ENCODE results near the gene LAMA5.

Gene LAMA5

DNA sequence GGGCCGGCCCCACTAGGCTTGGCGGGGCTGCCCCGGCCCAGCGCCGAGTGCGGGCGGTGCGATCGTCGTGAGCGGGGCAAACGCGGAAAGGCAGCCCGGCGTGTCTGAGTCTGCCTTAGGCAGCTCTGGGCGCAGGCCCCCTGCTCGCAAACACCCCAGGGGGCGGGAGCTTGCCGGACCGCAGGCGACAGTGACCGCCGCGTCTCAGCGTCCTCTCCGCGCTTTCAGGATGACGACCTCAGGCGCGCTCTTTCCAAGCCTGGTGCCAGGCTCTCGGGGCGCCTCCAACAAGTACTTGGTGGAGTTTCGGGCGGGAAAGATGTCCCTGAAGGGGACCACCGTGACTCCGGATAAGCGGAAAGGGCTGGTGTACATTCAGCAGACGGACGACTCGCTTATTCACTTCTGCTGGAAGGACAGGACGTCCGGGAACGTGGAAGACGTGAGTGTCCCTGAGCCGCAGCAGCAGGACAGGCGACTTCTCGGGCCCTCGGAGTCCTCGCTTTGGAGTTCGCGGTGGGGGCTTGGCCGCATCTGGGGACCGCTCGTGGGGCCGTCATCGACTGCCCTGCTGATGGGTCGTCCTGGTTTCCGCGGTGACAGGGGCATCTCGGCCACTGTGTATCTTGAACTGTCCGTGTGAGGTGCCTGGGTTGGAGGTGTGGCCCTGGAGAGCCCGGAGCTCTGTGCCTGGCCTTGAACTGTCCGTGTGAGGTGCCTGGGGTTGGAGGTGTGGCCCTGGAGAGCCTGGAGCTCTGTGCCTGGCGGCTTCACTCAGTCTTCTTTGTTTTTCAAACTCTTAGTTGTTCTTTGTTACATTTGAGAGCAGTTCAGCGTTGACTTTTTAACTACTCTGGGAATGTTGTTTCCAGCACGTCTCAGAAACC, 63.5 kb downstream of the LAMA5 start:
- in situ Hi-C loops (cut with HindIII; ENCODE audit: low sequenced_read_pairs) = no loop called here
- no peak for DNase-seq (ENCODE audit: low read depth)
- peak overlapping the region; percentile 70 for H3K4me3 ChIP-seq (ENCODE audit: low read depth, low read length)
- TF ChIP-seq, protein P1, sequence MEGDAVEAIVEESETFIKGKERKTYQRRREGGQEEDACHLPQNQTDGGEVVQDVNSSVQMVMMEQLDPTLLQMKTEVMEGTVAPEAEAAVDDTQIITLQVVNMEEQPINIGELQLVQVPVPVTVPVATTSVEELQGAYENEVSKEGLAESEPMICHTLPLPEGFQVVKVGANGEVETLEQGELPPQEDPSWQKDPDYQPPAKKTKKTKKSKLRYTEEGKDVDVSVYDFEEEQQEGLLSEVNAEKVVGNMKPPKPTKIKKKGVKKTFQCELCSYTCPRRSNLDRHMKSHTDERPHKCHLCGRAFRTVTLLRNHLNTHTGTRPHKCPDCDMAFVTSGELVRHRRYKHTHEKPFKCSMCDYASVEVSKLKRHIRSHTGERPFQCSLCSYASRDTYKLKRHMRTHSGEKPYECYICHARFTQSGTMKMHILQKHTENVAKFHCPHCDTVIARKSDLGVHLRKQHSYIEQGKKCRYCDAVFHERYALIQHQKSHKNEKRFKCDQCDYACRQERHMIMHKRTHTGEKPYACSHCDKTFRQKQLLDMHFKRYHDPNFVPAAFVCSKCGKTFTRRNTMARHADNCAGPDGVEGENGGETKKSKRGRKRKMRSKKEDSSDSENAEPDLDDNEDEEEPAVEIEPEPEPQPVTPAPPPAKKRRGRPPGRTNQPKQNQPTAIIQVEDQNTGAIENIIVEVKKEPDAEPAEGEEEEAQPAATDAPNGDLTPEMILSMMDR (IDR thresholded peaks at IDR 0.05; ENCODE audit: low read depth, low read length, missing control alignments) = no peak

DNA sequence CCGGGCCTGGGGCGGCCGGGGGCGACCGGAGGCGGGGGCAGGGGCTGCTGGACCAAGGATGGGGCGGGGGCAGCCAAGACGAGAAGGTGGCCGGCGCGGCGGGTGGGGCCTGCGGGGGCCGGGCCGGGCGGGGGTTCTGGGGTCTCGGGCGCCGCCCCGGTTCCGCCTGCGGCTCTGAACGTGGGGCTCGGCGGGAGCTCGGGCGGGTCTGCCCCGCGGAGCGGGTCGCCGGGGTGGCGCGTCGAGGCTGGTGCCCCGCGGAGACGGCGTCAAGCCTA, 64.1 kb downstream of the LAMA5 start:
- TF ChIP-seq, protein P1 (IDR thresholded peaks at IDR 0.05; ENCODE audit: low read depth, low read length, missing control alignments) = no peak
- DNase-seq (ENCODE audit: low read depth) = no peak
- H3K4me3 ChIP-seq (ENCODE audit: low read depth, low read length) = peak overlapping the region; percentile 70
- in situ Hi-C loops (cut with HindIII; ENCODE audit: low sequenced_read_pairs) = no loop called here

DNA sequence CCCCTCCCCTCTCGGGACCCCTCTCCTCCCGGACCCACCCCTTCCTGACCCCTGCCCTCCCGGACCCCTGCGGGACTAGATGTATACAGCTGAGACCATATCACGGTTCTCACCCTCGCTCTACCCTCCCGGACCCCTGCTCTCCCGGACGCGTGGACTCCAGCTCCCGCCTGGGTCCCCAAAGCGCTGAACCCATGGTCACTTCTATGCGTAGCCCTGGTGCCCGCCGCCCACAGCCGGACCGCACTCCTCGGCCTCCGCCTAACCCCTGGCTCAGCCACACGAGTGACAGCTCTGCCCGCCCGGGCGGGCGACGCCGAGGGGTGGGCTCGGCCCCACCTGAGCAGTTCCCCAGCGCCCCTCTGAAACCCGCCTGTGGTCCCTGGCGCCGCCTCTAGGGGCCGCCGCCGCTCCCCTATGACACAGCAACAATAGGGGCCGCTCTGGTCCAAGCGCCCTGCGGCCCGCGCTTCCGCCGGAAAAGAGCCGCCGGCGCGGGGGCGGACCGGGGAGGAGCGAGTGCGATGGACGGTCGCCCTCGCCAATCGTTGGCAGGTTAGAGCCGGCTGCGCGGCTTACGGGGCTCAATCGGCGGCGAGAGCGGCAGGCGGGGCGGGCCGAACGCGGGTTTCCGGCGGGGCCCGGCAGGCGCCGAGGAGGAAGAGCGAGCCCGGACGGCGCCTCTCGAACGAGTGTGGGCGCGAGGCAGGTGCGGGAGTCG, 64.6 kb downstream of the LAMA5 start, which contains the start of gene ADRM1:
Gene ADRM1, plus strand, starts transcription at position 657 of the 721 bp plus-strand sequence. CDS start 572 bp downstream, outside the sequence.
- TF ChIP-seq, protein P1 (IDR thresholded peaks at IDR 0.05; ENCODE audit: low read depth, low read length, missing control alignments) = peak; percentile 85
- in situ Hi-C loops (cut with HindIII; ENCODE audit: low sequenced_read_pairs) = no loop called here
- DNase-seq (ENCODE audit: low read depth) = peak; percentile 89
- peak within 1 kb of the TSS; percentile 70 for H3K4me3 ChIP-seq (ENCODE audit: low read depth, low read length)

DNA sequence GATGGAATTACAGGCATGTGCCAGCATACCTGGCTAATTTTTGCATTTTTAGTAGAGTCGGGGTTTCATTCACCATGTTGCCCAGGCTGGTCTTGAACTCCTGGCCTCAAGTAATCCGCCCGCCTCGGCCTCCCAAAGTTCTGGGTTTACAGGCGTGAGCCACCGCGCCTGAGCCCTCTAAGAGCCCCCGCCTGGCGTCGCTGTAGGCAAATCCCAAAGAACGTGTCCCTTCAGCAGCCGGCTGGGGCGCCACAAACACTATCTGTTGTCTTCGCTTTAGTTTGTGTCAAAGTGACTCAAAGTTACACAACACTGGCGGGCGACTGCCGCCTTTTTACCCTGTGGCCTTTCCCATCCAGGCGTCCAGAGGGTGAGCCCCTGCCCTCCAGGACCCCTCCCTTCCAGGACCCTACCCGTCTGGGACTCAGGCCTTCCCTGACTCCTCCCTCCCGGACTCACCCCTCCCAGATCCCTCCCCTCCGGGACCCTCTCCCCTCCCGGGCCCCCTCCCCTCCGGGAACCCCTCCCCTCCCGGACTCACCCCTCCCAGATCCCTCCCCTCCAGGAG, 65.3 kb downstream of the LAMA5 start:
- in situ Hi-C loops (cut with HindIII; ENCODE audit: low sequenced_read_pairs) = no loop called here
- H3K4me3 ChIP-seq (ENCODE audit: low read depth, low read length) = peak overlapping the region; percentile 70

DNA sequence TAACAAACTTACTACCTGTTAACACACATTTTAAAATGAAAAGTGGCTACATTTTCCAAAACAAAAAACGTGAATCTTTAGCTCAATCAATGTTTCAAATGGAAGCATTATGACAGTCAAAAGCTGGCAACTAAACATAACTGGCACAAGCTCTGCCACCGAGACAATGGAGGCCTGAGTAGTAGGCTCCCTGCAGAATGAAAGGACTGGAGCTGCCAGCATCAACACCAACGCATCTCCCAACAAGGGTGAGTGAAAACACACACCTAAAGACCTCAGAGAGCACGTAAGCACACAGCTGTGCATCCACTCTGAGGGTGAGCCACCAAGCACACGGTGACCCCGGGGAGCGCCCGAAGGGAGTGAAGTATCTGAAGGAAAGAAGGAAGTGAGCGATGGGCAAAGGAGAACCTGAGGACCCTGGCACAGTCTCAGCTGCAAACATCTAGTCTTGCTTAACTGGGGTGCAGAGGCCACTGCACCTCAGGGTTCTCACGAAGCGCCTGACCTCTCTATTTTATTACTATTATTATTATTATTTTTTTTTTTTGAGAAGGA, 65.9 kb downstream of the LAMA5 start:
- no peak overlapping the region for H3K4me3 ChIP-seq (ENCODE audit: low read depth, low read length)
- no peak for DNase-seq (ENCODE audit: low read depth)
- TF ChIP-seq, protein P1 (IDR thresholded peaks at IDR 0.05; ENCODE audit: low read depth, low read length, missing control alignments) = no peak
- in situ Hi-C loops (cut with HindIII; ENCODE audit: low sequenced_read_pairs) = no loop called here

More for the DNA sequence above, 65.3 kb downstream of the LAMA5 start:
- TF ChIP-seq, protein P1 (IDR thresholded peaks at IDR 0.05; ENCODE audit: low read depth, low read length, missing control alignments) = peak; percentile 91
- peak; percentile 80 for DNase-seq (ENCODE audit: low read depth)

DNA sequence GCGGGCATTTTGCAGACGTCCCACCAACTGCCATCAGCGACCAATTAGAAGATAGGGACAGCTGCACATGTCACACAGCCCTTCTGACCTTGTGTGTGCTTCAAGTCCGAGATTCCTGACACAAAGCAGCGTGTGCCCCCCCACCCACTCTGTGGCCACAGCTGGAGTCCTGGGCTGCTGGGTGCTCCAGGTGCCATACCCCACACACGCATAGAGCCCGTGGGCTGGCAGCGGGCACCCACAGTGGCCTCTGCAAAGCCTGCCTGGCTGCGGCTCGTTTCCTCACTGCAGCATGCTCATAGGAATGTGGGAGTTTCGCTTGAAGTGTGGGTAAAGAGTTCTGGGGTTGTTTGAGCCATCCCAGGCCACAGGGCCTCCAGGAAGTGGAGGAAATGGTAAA, 66.8 kb downstream of the LAMA5 start:
- H3K4me3 ChIP-seq (ENCODE audit: low read depth, low read length) = no peak overlapping the region
- no peak for DNase-seq (ENCODE audit: low read depth)
- TF ChIP-seq, protein P1 (IDR thresholded peaks at IDR 0.05; ENCODE audit: low read depth, low read length, missing control alignments) = no peak
- in situ Hi-C loops (cut with HindIII; ENCODE audit: low sequenced_read_pairs) = no loop called here

Measured in astrocyte of the cerebellum (primary cell).